Nephron progenitor cell (in vitro differentiated cells): Measurements from ENCODE around the gene MS4A10.

Experiments used
- DNase-seq: peaks from one replicate; pipeline ENCODE4 v3.0.0; 2021
- H3K27ac Mint-ChIP-seq: 2 replicates; pipeline ENCODE4 v1.8.0; 2021; ENCODE audit warnings: mild to moderate bottlenecking, moderate library complexity, mixed read lengths
- H3K27me3 Mint-ChIP-seq: 2 replicates; pipeline ENCODE4 v1.8.0; 2021; ENCODE audit warnings: mild to moderate bottlenecking, low read depth, mixed read lengths; ENCODE audit not compliant: poor library complexity
- H3K36me3 Mint-ChIP-seq: 2 replicates; pipeline ENCODE4 v1.8.0; 2021; ENCODE audit warnings: low read depth, mixed read lengths
- H3K4me1 Mint-ChIP-seq: 2 replicates; pipeline ENCODE4 v1.8.0; 2021; ENCODE audit warnings: mixed read lengths
- H3K4me3 Mint-ChIP-seq: 2 replicates; pipeline ENCODE4 v1.8.0; 2021; ENCODE audit warnings: mild to moderate bottlenecking, moderate library complexity, mixed read lengths
- H3K9me3 Mint-ChIP-seq: 2 replicates; pipeline ENCODE4 v1.8.0; 2021; ENCODE audit warnings: mild to moderate bottlenecking, moderate library complexity, mixed read lengths
- TF ChIP-seq, protein P1 (sequence below): fragments of 200-600 bp; sonication (generic); IDR thresholded peaks from 2 replicates; pipeline ENCODE4 v1.5.0; 2021; ENCODE audit warnings: antibody characterized with exemption

The MS4A10 gene

DNA sequence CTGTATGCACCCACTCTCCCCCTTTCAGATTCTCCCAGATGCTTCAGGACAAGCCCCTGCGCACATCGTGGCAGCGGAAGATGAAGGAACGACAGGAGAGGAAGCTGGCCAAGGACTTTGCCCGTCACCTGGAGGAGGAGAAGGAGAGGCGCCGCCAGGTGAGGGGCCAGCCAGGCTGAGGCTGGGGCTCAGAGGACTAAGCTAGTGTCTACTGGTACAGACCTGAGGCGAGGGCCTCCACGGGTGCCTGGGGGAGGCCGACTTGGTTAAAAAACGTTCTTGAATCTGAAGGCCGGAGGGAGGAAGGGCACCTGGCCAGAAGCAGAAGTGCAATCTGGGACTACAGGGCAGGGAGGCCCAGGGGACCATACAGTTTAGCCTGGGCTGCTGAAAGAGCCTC, 62.8 kb downstream of the MS4A10 start:
- TF ChIP-seq, protein P1, sequence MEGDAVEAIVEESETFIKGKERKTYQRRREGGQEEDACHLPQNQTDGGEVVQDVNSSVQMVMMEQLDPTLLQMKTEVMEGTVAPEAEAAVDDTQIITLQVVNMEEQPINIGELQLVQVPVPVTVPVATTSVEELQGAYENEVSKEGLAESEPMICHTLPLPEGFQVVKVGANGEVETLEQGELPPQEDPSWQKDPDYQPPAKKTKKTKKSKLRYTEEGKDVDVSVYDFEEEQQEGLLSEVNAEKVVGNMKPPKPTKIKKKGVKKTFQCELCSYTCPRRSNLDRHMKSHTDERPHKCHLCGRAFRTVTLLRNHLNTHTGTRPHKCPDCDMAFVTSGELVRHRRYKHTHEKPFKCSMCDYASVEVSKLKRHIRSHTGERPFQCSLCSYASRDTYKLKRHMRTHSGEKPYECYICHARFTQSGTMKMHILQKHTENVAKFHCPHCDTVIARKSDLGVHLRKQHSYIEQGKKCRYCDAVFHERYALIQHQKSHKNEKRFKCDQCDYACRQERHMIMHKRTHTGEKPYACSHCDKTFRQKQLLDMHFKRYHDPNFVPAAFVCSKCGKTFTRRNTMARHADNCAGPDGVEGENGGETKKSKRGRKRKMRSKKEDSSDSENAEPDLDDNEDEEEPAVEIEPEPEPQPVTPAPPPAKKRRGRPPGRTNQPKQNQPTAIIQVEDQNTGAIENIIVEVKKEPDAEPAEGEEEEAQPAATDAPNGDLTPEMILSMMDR = no peak
- H3K27me3 Mint-ChIP-seq = peaks cover 3% of the 10 kb centered on the region
- no peaks in the 10 kb centered on the region for H3K9me3 Mint-ChIP-seq
- no peak for DNase-seq
- H3K36me3 Mint-ChIP-seq = peaks cover 17% of the 10 kb centered on the region
- H3K4me3 Mint-ChIP-seq = no peak overlapping the region
- H3K4me1 Mint-ChIP-seq = peaks cover 42% of the 10 kb centered on the region
- H3K27ac Mint-ChIP-seq = no peak overlapping the region

DNA sequence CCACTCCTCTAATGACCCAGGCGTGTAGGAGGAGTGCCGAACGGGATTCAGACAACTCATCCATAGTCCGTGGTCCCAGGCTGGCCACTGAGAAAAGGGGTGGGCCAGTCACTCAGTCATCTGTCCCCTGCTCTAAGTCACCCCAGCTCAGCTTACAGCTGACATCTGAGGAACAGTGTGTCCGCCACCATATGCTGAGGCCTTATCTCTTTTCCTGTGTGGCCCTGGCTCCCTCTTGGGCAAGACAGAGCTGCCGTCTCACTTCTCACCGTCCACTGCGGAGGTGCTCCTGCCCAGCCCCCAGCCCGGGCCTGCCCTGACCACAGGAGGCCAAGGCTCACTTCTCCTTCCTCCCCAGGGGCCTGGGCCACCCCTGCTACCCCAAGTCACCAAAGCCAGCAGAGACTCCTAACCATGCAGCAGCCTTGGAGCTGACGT, 63.6 kb downstream of the MS4A10 start:
- no peak for DNase-seq
- TF ChIP-seq, protein P1 = no peak
- peaks cover 3% of the 10 kb centered on the region for H3K27me3 Mint-ChIP-seq
- H3K4me1 Mint-ChIP-seq = peaks cover 33% of the 10 kb centered on the region
- H3K36me3 Mint-ChIP-seq = peaks cover 17% of the 10 kb centered on the region
- peak overlapping the region; percentile 66 for H3K27ac Mint-ChIP-seq
- no peak overlapping the region for H3K4me3 Mint-ChIP-seq
- H3K9me3 Mint-ChIP-seq = no peaks in the 10 kb centered on the region

DNA sequence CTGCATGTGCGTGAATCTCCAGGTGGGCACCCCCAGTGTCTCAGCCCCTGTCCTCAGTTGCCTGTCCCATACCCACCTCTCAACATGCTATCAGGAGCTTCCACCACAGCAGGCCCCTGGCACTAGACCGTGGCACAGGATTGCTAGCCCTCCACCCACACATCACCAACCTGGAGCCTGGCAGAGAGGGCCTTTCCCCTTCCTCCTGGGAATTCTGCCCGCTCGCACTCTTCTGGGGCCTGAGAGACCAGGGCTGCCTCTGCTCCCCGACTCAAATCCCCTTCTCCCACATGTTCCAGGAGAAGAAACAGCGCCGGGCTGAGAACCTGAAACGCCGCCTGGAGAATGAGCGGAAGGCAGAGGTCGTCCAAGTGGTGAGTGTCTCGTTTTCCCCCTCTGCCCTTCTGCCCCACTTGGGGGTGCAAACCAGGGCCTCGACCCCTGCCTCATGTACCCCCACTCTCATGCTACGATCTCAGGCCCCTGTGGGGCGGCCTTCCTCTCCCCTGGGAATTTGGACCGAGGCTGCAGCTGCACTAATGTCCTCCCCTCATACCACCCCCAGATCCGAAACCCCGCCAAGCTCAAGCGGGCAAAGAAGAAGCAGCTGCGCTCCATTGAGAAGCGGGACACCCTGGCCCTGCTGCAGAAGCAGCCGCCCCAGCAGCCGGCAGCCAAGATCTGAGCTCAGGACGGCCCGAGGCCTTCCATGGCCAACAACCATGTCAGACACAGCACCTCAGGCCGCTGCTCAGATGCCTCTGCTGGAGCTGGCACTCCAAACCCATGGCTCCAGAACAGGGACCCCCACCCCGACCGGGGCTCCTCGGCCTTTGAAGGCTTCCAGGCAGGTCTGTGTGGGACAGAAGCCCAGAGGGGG, 64.7 kb downstream of the MS4A10 start:
- Mint-ChIP-seq H3K27me3 (peaks cover 3% of the 10 kb centered on the region), H3K4me3 (no peak overlapping the region), H3K9me3 (no peaks in the 10 kb centered on the region), H3K27ac (no peak overlapping the region), H3K4me1 (peaks cover 32% of the 10 kb centered on the region), H3K36me3 (peaks cover 17% of the 10 kb centered on the region)
- no peak for DNase-seq
- TF ChIP-seq, protein P1 = no peak
